ENCODE results near the gene NKG7.
A peak's percentile ranks its signal among the peaks of the same experiment; 100 is the strongest.

The NKG7 gene

GRCh38 chr19:51375504-51376221 is 3.2 kb upstream of the NKG7 start:
- no peak for TF ChIP-seq CTCF (IDR thresholded peaks at IDR 0.05; ENCODE audit: low read depth, low read length)
- in situ Hi-C loops (cut with HindIII; ENCODE audit: low sequenced_read_pairs): no loop called here
- no peak for DNase-seq (ENCODE audit: low read depth, low spot score)
- H3K4me3 ChIP-seq (ENCODE audit: low read depth, low read length): no peak overlapping the region

GRCh38 chr19:51372021-51372648 is 319 bp downstream of the NKG7 start:
- TF ChIP-seq CTCF (IDR thresholded peaks at IDR 0.05; ENCODE audit: low read depth, low read length): no peak
- no peak for DNase-seq (ENCODE audit: low read depth, low spot score)
- in situ Hi-C loops (cut with HindIII; ENCODE audit: low sequenced_read_pairs): no loop called here
- no peak overlapping the region for H3K4me3 ChIP-seq (ENCODE audit: low read depth, low read length)

- DNase-seq (ENCODE audit: low read depth, low spot score): no peak
- in situ Hi-C loops (cut with HindIII; ENCODE audit: low sequenced_read_pairs): no loop called here
- H3K4me3 ChIP-seq (ENCODE audit: low read depth, low read length): no peak overlapping the region
- no peak for TF ChIP-seq CTCF (IDR thresholded peaks at IDR 0.05; ENCODE audit: low read depth, low read length)
Measured at GRCh38 chr19:51371186-51371690, 1.2 kb downstream of the NKG7 start.

DNA sequence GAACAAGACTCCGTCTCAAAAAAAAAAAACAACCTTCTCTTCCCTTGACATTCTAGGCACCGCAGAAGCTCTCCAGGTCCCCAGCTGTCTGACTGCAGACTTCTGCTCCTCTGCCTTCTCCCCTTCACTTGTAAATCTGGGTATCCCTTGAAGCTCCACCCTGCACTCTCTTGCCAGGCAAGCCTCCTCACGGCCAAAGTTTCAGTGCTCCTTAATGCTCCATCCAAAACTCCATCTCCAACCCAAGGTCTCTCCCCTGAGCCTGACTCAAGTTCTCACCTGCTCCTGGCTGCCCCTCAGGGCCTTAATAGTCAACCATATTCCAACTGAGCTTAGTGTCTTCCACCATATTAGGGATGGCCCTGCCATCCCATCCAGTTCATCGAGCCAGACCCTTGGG is 2.2 kb downstream of the NKG7 start:
- no peak for DNase-seq (ENCODE audit: low read depth, low spot score)
- TF ChIP-seq CTCF (IDR thresholded peaks at IDR 0.05; ENCODE audit: low read depth, low read length): no peak
- H3K4me3 ChIP-seq (ENCODE audit: low read depth, low read length): no peak overlapping the region
- in situ Hi-C loops (cut with HindIII; ENCODE audit: low sequenced_read_pairs): no loop called here

- TF ChIP-seq CTCF (IDR thresholded peaks at IDR 0.05; ENCODE audit: low read depth, low read length): no peak
- no peak for DNase-seq (ENCODE audit: low read depth, low spot score)
- peak within 1 kb of the TSS; percentile 85 for H3K4me3 ChIP-seq (ENCODE audit: low read depth, low read length)
- in situ Hi-C loops (cut with HindIII; ENCODE audit: low sequenced_read_pairs): no loop called here
Measured at GRCh38 chr19:51368366-51369282, 3.8 kb downstream of the NKG7 start, which contains the start of gene CLDND2. Gene CLDND2 (minus strand): TSS chr19:51369003. CDS start chr19:51368577, 426 bp downstream.
